ENCODE measurements around the gene PCIF1. TPM values are rescaled to one million over a fixed set of nuclear protein-coding genes. Genes with fewer than 3 reads are reported as not detected.

PCIF1 gene
- total and polyA plus RNA-seq, 4 donors, result 9.2 to 12.4 (median 11.5) TPM

- Histone ChIP-seq H3K27ac (ENCODE audit: low read depth in 1 of 2, low read length in 2 of 2) (no peak overlapping the region), H3K4me3 (ENCODE audit: low read depth in 1 of 3, low read length in 3 of 3) (peak overlapping the region; percentile 69 to 83 (median 77)), H3K36me3 (ENCODE audit: control insufficient read depth in 4 of 4, insufficient read depth in 3 of 4, low read depth in 1 of 4, low read length in 3 of 4) (peaks cover 10 to 37% (median 18%) of the 10 kb centered on the region in 4 donors), H3K9ac (ENCODE audit: low read depth in 1 of 2, low read length in 2 of 2) (peak overlapping the region in 1 of 2 donors; percentile 85), H3K4me1 (ENCODE audit: control insufficient read depth in 4 of 4, insufficient read depth in 4 of 4, low read length in 3 of 4) (peaks cover 2 to 49% (median 40%) of the 10 kb centered on the region in 4 donors), H3K9me3 (ENCODE audit: control insufficient read depth in 4 of 4, low read length in 3 of 4) (no peaks in the 10 kb centered on the region), H3K27me3 (ENCODE audit: control insufficient read depth in 4 of 4, insufficient read depth in 4 of 4, low read length in 3 of 4) (no peaks in the 10 kb centered on the region)
- DNase-seq (ENCODE audit: low spot score), result no peak
- 76% methylated on average over 9 of the region's 9 CpGs for WGBS
- TF ChIP-seq EGR1 (IDR thresholded peaks at IDR 0.05; ENCODE audit: low read depth in 2 of 2) (no peak), CTCF (IDR thresholded peaks at IDR 0.05; ENCODE audit: low read depth, low read length, missing input control) (peak; percentile 7)
Observed at GRCh38 chr20:45892049-45892825, 42.2 kb upstream of the PCIF1 start.

- Histone ChIP-seq H3K27ac (ENCODE audit: low read depth in 1 of 2, low read length in 2 of 2) (no peak overlapping the region), H3K27me3 (ENCODE audit: control insufficient read depth in 4 of 4, insufficient read depth in 4 of 4, low read length in 3 of 4) (no peaks in the 10 kb centered on the region), H3K9me3 (ENCODE audit: control insufficient read depth in 4 of 4, low read length in 3 of 4) (no peaks in the 10 kb centered on the region), H3K9ac (ENCODE audit: low read depth in 1 of 2, low read length in 2 of 2) (no peak overlapping the region), H3K4me1 (ENCODE audit: control insufficient read depth in 4 of 4, insufficient read depth in 4 of 4, low read length in 3 of 4) (peaks cover 2 to 48% (median 39%) of the 10 kb centered on the region in 4 donors), H3K36me3 (ENCODE audit: control insufficient read depth in 4 of 4, insufficient read depth in 3 of 4, low read depth in 1 of 4, low read length in 3 of 4) (peaks cover 12 to 41% (median 19%) of the 10 kb centered on the region in 4 donors), H3K4me3 (ENCODE audit: low read depth in 1 of 3, low read length in 3 of 3) (no peak overlapping the region)
- TF ChIP-seq ATF3 (IDR thresholded peaks at IDR 0.05), result no peak
- no peak for TF ChIP-seq YY1 (IDR thresholded peaks at IDR 0.05)
- TF ChIP-seq NR2F2 (IDR thresholded peaks at IDR 0.05), result no peak
- no peak for TF ChIP-seq FOXA1 (IDR thresholded peaks at IDR 0.05)
- TF ChIP-seq ZBTB33 (IDR thresholded peaks at IDR 0.05), result no peak
- no peak for TF ChIP-seq EGR1 (IDR thresholded peaks at IDR 0.05; ENCODE audit: low read depth in 2 of 2)
- no peak for TF ChIP-seq JUND (IDR thresholded peaks at IDR 0.05)
- TF ChIP-seq RAD21 (IDR thresholded peaks at IDR 0.05), result no peak
- no peak for TF ChIP-seq FOXA2 (IDR thresholded peaks at IDR 0.05)
- TF ChIP-seq HNF4A (conservative IDR thresholded peaks at IDR 0.05), result no peak
- no peak for TF ChIP-seq GABPA (IDR thresholded peaks at IDR 0.05 in 1 of 2, conservative IDR thresholded peaks at IDR 0.05 in 1 of 2)
- no peak for TF ChIP-seq CTCF (IDR thresholded peaks at IDR 0.05; ENCODE audit: low read depth, low read length, missing input control)
- no peak for TF ChIP-seq MAX (IDR thresholded peaks at IDR 0.05)
- no peak for TF ChIP-seq SP1 (IDR thresholded peaks at IDR 0.05)
- TF ChIP-seq TAF1 (conservative IDR thresholded peaks at IDR 0.05), result no peak
- no peak for TF ChIP-seq REST (IDR thresholded peaks at IDR 0.05)
- no peak for TF ChIP-seq RXRA (IDR thresholded peaks at IDR 0.05)
- no peak for TF ChIP-seq HNF4G (IDR thresholded peaks at IDR 0.05)
- DNase-seq (ENCODE audit: low spot score), result no peak
- 62% methylated on average over 4 of the region's 4 CpGs for WGBS
Observed at GRCh38 chr20:45892828-45893500, 41.5 kb upstream of the PCIF1 start.
